HCT116 (cell line): ENCODE results near the gene FASLG. TPM values are rescaled to one million over a fixed set of nuclear protein-coding genes. Genes with fewer than 3 reads are reported as not detected.

Experiments used
- ATAC-seq: fragments of 200-7000 bp; cut with Tn5 transposase; 2 replicates; pipeline ENCODE4 v1.9.1; 2020; ENCODE audit warnings: mild to moderate bottlenecking, moderate library complexity
- BruUV-seq: library from RNA; stranded (reverse); fragments of 400-500 nt; replicated peaks from 2 replicates; lab custom pipeline; 2021; lab: Mats Ljungman, UMichigan
- CTCF ChIA-PET: fragments of 300-600 bp; sonication (Branson Sonifier 250); formaldehyde crosslinking; loops from one replicate; lab custom pipeline; 2021; ENCODE audit warnings: antibody characterized with exemption; lab: Charles Lee
- POLR2A ChIA-PET: fragments of 300-600, 350-600 bp; sonication (Branson Sonifier 250); formaldehyde crosslinking; loops from one replicate; lab custom pipeline; 2021; ENCODE audit warnings: antibody characterized with exemption; lab: Charles Lee
- RAD21 ChIA-PET, 2 experiments: fragments of 300-600 bp; sonication (Branson Sonifier 250); formaldehyde crosslinking; loops; one replicate each; lab custom pipeline; 2023; ENCODE audit warnings: low total read pairs in 2 of 2; ENCODE audit not compliant: uncharacterized antibody in 2 of 2, unreplicated experiment in 2 of 2, low non-redundant PET in 1 of 2; lab: Charles Lee
- DNase-seq: peaks from one replicate; pipeline ENCODE4 v3.0.0-alpha.2; 2010; ENCODE audit warnings: low read depth, low spot score
- H2AFZ ChIP-seq: fragments of 200-600 bp; shearing (Covaris generic), sonication (generic); 2 replicates; pipeline ENCODE4 v1.6.1; 2017; ENCODE audit warnings: low read depth, mixed run types, mixed read lengths, antibody characterized with exemption, low read length; ENCODE audit not compliant: poor library complexity, severe bottlenecking
- H3K27ac ChIP-seq: 2 replicates; pipeline ENCODE4 v1.5.1; 2012; ENCODE audit warnings: low read depth, low read length
- H3K27me3 ChIP-seq: fragments of 200-600 bp; sonication (generic); 2 replicates; pipeline ENCODE4 v1.6.1; 2016; ENCODE audit warnings: mixed run types, low read length, mixed read lengths; ENCODE audit not compliant: insufficient read depth
- H3K36me3 ChIP-seq, 2 experiments: fragments of 200-500 bp in 1 of 2; fragments of 200-600 bp in 1 of 2; sonication (Bioruptor generic) in 1 of 2; sonication (generic) in 1 of 2; 2 replicates each; pipeline versions ENCODE4 v1.5.1 to v1.6.1; 2014 to 2016; ENCODE audit warnings: low read length in 2 of 2, inconsistent platforms in 1 of 2, mixed read lengths in 1 of 2, mixed run types in 1 of 2; ENCODE audit not compliant: insufficient read depth in 2 of 2, control insufficient read depth in 1 of 2
- H3K4me1 ChIP-seq, 2 experiments: fragments of 200-600 bp in 1 of 2; sonication (generic) in 1 of 2; 2 replicates each; pipeline versions ENCODE4 v1.5.1 to v1.6.1; 2012 to 2017; ENCODE audit warnings: low read length in 2 of 2, inconsistent platforms in 1 of 2, mild to moderate bottlenecking in 1 of 2, mixed read lengths in 1 of 2, mixed run types in 1 of 2, moderate library complexity in 1 of 2; ENCODE audit not compliant: insufficient read depth in 2 of 2, control insufficient read depth in 1 of 2
- H3K4me2 ChIP-seq: fragments of 200-600 bp; sonication (generic); 2 replicates; pipeline ENCODE4 v1.6.1; 2017; ENCODE audit warnings: mixed run types, low read length, mixed read lengths
- H3K4me3 ChIP-seq, 2 experiments: fragments of 200-600 bp in 1 of 2; sonication (generic) in 1 of 2; replicated peaks in 1 of 2; 2 replicates each; pipeline ENCODE4 v1.5.1; 2011 to 2016; ENCODE audit warnings: low read length in 2 of 2, control low read depth in 1 of 2, low read depth in 1 of 2, mild to moderate bottlenecking in 1 of 2, mixed read lengths in 1 of 2, mixed run types in 1 of 2
- H3K79me2 ChIP-seq: fragments of 200-600 bp; sonication (generic); 2 replicates; pipeline ENCODE4 v1.6.1; 2017; ENCODE audit warnings: mild to moderate bottlenecking, mixed run types, low read length, moderate library complexity, mixed read lengths; ENCODE audit not compliant: insufficient read depth
- H3K9ac ChIP-seq: fragments of 200-600 bp; sonication (generic); 2 replicates; pipeline ENCODE4 v1.6.1; 2016; ENCODE audit warnings: low read length, mixed read lengths
- H3K9me2 ChIP-seq: fragments of 200-600 bp; sonication (generic), shearing (Covaris generic); 2 replicates; pipeline ENCODE4 v1.6.1; 2017; ENCODE audit warnings: mixed run types, mild to moderate bottlenecking, moderate library complexity; ENCODE audit not compliant: insufficient read depth
- H3K9me3 ChIP-seq, 2 experiments: fragments of 200-500 bp in 1 of 2; fragments of 200-600 bp in 1 of 2; sonication (Bioruptor generic) in 1 of 2; sonication (generic) in 1 of 2; 2 replicates each; pipeline ENCODE4 v1.6.1; 2014 to 2017; ENCODE audit warnings: low read length in 2 of 2, mixed read lengths in 2 of 2, inconsistent platforms in 1 of 2, low read depth in 1 of 2, mild to moderate bottlenecking in 1 of 2, mixed run types in 1 of 2, moderate library complexity in 1 of 2; ENCODE audit not compliant: control insufficient read depth in 1 of 2, insufficient read depth in 1 of 2
- H4K20me1 ChIP-seq: fragments of 200-600 bp; sonication (generic), shearing (Covaris generic); 2 replicates; pipeline ENCODE4 v1.6.1; 2017; ENCODE audit warnings: mixed run types, mild to moderate bottlenecking, moderate library complexity; ENCODE audit not compliant: insufficient read depth
- CBX3 ChIP-seq: IDR thresholded peaks from 2 replicates; pipeline ENCODE4 v1.6.1; 2012; ENCODE audit warnings: low read depth
- EGR1 ChIP-seq: IDR thresholded peaks from 2 replicates; pipeline ENCODE4 v1.6.1; 2012; ENCODE audit warnings: low read depth
- ELF1 ChIP-seq: IDR thresholded peaks from 2 replicates; pipeline ENCODE4 v1.6.1; 2012; ENCODE audit warnings: low read depth, borderline replicate concordance
- JUND ChIP-seq: IDR thresholded peaks from 2 replicates; pipeline ENCODE4 v1.6.1; 2012
- POLR2AphosphoS5 ChIP-seq: IDR thresholded peaks from 2 replicates; pipeline ENCODE4 v1.6.1; 2011; ENCODE audit warnings: mild to moderate bottlenecking, low read depth, low read length, moderate library complexity
- SP1 ChIP-seq: IDR thresholded peaks from 2 replicates; pipeline ENCODE4 v1.6.1; 2012; ENCODE audit warnings: low read depth
- SRF ChIP-seq: IDR thresholded peaks from 2 replicates; pipeline ENCODE4 v1.6.1; 2012; ENCODE audit warnings: low read depth
- TCF7L2 ChIP-seq: IDR thresholded peaks from 2 replicates; pipeline ENCODE4 v1.7.0; 2011; ENCODE audit warnings: borderline replicate concordance, inconsistent platforms; ENCODE audit not compliant: insufficient read depth, insufficient read length; ENCODE audit errors: extremely low read depth
- YY1 ChIP-seq: IDR thresholded peaks from 2 replicates; pipeline ENCODE4 v1.6.1; 2011; ENCODE audit warnings: low read length, low read depth, moderate library complexity, mild to moderate bottlenecking; ENCODE audit not compliant: insufficient replicate concordance; ENCODE audit errors: extremely low read depth
- ZNF274 ChIP-seq: fragments of 200-500 bp; sonication (Bioruptor generic); IDR thresholded peaks from 2 replicates; pipeline ENCODE4 v1.6.1; 2014; ENCODE audit warnings: mild to moderate bottlenecking, low read depth, low read length, inconsistent platforms
- intact Hi-C: fragments of 100-400 bp; cut with micrococcal nuclease; formaldehyde crosslinking; loops from 2 replicates; pipeline ENCODE4 v1.10.0; 2022
- total RNA-seq: library from RNA; stranded (reverse); gene quantifications from one replicate; pipeline ENCODE4 v1.2.1, GENCODE V29; 2021; ENCODE audit not compliant: unreplicated experiment
- TF ChIP-seq, protein P1 (sequence below), 3 experiments: fragments of 200-600 bp in 1 of 3; sonication (generic) in 1 of 3; IDR thresholded peaks in 2 of 3; conservative IDR thresholded peaks in 1 of 3; 2 replicates each; pipeline ENCODE4 v1.5.1; 2012 to 2017; ENCODE audit warnings: low read depth in 2 of 3, low read length in 2 of 3, antibody characterized with exemption in 1 of 3, borderline replicate concordance in 1 of 3, control low read depth in 1 of 3, mild to moderate bottlenecking in 1 of 3, mixed read lengths in 1 of 3, mixed run types in 1 of 3, moderate library complexity in 1 of 3; ENCODE audit not compliant: insufficient read depth in 1 of 3
- TF ChIP-seq, protein P2 (sequence below): IDR thresholded peaks from 2 replicates; pipeline ENCODE4 v1.6.1; 2012

FASLG gene
- total RNA-seq, 1 experiment from 2014 or later: not detected

DNA sequence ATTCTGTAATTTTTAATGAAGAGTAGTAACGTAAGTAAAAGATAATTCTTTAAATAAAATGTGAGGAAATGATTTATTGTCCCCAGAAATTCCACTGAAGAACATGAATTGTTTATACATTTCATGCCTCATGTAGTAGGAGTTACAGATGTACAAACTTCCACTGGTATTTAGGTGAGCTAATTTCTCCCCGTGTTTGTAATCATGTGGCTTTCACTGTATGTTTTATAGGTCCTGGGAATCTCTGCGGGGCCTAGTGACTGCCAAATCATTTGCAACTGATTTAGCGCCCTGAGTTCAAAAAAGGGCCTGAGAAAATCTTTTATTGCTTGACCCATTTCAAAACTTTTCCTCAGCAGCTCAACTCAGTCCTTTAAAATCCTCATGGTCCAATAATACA, 30.5 kb upstream of the FASLG start:
- Histone ChIP-seq H3K4me1 (no peaks in the 10 kb centered on the region), H3K4me3 (no peak overlapping the region), H3K9me2 (no peaks in the 10 kb centered on the region), H3K79me2 (no peaks in the 10 kb centered on the region), H3K4me2 (no peak overlapping the region), H2AFZ (no peak overlapping the region), H3K9me3 (no peaks in the 10 kb centered on the region), H3K27ac (no peak overlapping the region), H4K20me1 (no peaks in the 10 kb centered on the region), H3K36me3 (no peaks in the 10 kb centered on the region), H3K9ac (no peak overlapping the region), H3K27me3 (no peaks in the 10 kb centered on the region)
- ATAC-seq (no peak), DNase-seq (no peak)
- BruUV-seq: no TSS peak
- intact Hi-C loops: no loop called here
- ChIA-PET POLR2A (no interaction called here), CTCF (no interaction called here), RAD21 (no interaction called here)
- TF ChIP-seq, protein P1, sequence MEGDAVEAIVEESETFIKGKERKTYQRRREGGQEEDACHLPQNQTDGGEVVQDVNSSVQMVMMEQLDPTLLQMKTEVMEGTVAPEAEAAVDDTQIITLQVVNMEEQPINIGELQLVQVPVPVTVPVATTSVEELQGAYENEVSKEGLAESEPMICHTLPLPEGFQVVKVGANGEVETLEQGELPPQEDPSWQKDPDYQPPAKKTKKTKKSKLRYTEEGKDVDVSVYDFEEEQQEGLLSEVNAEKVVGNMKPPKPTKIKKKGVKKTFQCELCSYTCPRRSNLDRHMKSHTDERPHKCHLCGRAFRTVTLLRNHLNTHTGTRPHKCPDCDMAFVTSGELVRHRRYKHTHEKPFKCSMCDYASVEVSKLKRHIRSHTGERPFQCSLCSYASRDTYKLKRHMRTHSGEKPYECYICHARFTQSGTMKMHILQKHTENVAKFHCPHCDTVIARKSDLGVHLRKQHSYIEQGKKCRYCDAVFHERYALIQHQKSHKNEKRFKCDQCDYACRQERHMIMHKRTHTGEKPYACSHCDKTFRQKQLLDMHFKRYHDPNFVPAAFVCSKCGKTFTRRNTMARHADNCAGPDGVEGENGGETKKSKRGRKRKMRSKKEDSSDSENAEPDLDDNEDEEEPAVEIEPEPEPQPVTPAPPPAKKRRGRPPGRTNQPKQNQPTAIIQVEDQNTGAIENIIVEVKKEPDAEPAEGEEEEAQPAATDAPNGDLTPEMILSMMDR (IDR thresholded peaks at IDR 0.05 in 2 of 3, conservative IDR thresholded peaks at IDR 0.05 in 1 of 3; ENCODE audit: borderline replicate concordance in 1 of 3, insufficient read depth in 1 of 3, low read depth in 2 of 3, low read length in 2 of 3): no peak
- no peak for TF ChIP-seq SP1
- TF ChIP-seq ZNF274: no peak
- no peak for TF ChIP-seq EGR1
- TF ChIP-seq SRF: no peak
- no peak for TF ChIP-seq JUND
- no peak for TF ChIP-seq ELF1
- no peak for TF ChIP-seq YY1
- no peak for TF ChIP-seq CBX3
- no peak for TF ChIP-seq POLR2AphosphoS5
- no peak for TF ChIP-seq TCF7L2
- TF ChIP-seq, protein P2, sequence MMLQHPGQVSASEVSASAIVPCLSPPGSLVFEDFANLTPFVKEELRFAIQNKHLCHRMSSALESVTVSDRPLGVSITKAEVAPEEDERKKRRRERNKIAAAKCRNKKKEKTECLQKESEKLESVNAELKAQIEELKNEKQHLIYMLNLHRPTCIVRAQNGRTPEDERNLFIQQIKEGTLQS: no peak
